K562 (cell line): Measurements from ENCODE around the gene SCFD2. TPM values are rescaled to one million over a fixed set of nuclear protein-coding genes. Genes with fewer than 3 reads are reported as not detected.

Experiments used
- ATAC-seq: fragments of 200-7000 bp; cut with Tn5 transposase; 3 replicates; pipeline ENCODE4 v1.9.1; 2020; ENCODE audit warnings: moderate library complexity
- BruUV-seq: library from RNA; stranded (reverse); fragments of 400-500 nt; replicated peaks from 2 replicates; lab custom pipeline; 2021; lab: Mats Ljungman, UMichigan
- CTCF ChIA-PET: fragments of 300-600 bp; formaldehyde crosslinking; extraction: SDS; loops from one replicate; lab custom pipeline; 2021; ENCODE audit warnings: low intra/inter-chr PET ratio; lab: Yijun Ruan, JAX
- POLR2A ChIA-PET: fragments of 300-600, 350-650 bp; sonication (Branson Sonifier 250); formaldehyde crosslinking; extraction: SDS; loops from one replicate; lab custom pipeline; 2021; ENCODE audit warnings: antibody characterized with exemption, inconsistent platforms; lab: Yijun Ruan, JAX
- DNase-seq, 4 experiments: peaks; one replicate each; pipeline versions ENCODE4 v3.0.0 to v3.0.0-alpha.2; 2011 to 2018; ENCODE audit warnings: low spot score in 3 of 4, mixed read lengths in 3 of 4; ENCODE audit errors: extremely low read depth in 1 of 4
- FAIRE-seq: peaks from 2 replicates; lab custom pipeline; 2011; peaks lifted over from hg19 to GRCh38; lab: Jason Lieb, UNC
- H2AFZ ChIP-seq: 2 replicates; pipeline ENCODE4 v1.6.0; 2011; ENCODE audit warnings: low read depth, low read length, control low read depth, inconsistent platforms
- H3K27ac ChIP-seq: fragments of 200-600 bp; 3 replicates; pipeline ENCODE4 v1.8.0; 2011; ENCODE audit warnings: low read depth, mild to moderate bottlenecking, control low read depth, inconsistent platforms, low read length, moderate library complexity, mixed read lengths; ENCODE audit errors: extremely low read depth
- H3K27me3 ChIP-seq, 2 experiments: fragments of 300-600 bp in 1 of 2; 2 replicates in 1 of 2; 3 replicates in 1 of 2; pipeline versions ENCODE4 v1.6.0 to v1.8.0; 2011; ENCODE audit warnings: inconsistent platforms in 2 of 2, low read length in 2 of 2, mild to moderate bottlenecking in 1 of 2, mixed read lengths in 1 of 2, moderate library complexity in 1 of 2; ENCODE audit not compliant: control insufficient read depth in 2 of 2, insufficient read depth in 2 of 2
- H3K36me3 ChIP-seq: fragments of 300-600 bp; 3 replicates; pipeline ENCODE4 v1.8.0; 2011; ENCODE audit warnings: mild to moderate bottlenecking, low read length, inconsistent platforms; ENCODE audit not compliant: control insufficient read depth, insufficient read depth
- H3K4me1 ChIP-seq, 2 experiments: fragments of 200-600 bp in 1 of 2; replicated peaks in 1 of 2; 2 replicates in 1 of 2; 3 replicates in 1 of 2; pipeline versions ENCODE4 v1.5.1 to v1.8.0; 2011; ENCODE audit warnings: inconsistent platforms in 2 of 2, low read length in 2 of 2, mild to moderate bottlenecking in 1 of 2, mixed read lengths in 1 of 2, moderate library complexity in 1 of 2; ENCODE audit not compliant: control insufficient read depth in 2 of 2, insufficient read depth in 2 of 2
- H3K4me2 ChIP-seq: 2 replicates; pipeline ENCODE4 v1.6.1; 2011; ENCODE audit warnings: low read length, control low read depth, inconsistent platforms, mixed read lengths; ENCODE audit not compliant: insufficient read depth
- H3K4me3 ChIP-seq: fragments of 200-600 bp; sonication (generic), shearing (Covaris generic); 2 replicates; pipeline ENCODE4 v1.5.1; 2016; ENCODE audit warnings: control low read depth, inconsistent platforms
- H3K79me2 ChIP-seq: fragments of 200-600 bp; 3 replicates; pipeline ENCODE4 v1.8.0; 2011; ENCODE audit warnings: low read length, inconsistent platforms; ENCODE audit not compliant: control insufficient read depth, insufficient read depth
- H3K9ac ChIP-seq, 2 experiments: 2 replicates each; pipeline versions ENCODE4 v1.6.0 to v1.6.1; 2011; ENCODE audit warnings: low read depth in 2 of 2, low read length in 2 of 2, control low read depth in 1 of 2, inconsistent platforms in 1 of 2, mild to moderate bottlenecking in 1 of 2, mixed read lengths in 1 of 2; ENCODE audit not compliant: insufficient read depth in 1 of 2
- H3K9me1 ChIP-seq: one replicate; pipeline ENCODE4 v1.6.0; 2011; ENCODE audit warnings: inconsistent platforms, mild to moderate bottlenecking, low read length, moderate library complexity; ENCODE audit not compliant: control insufficient read depth, insufficient read depth
- H3K9me3 ChIP-seq: replicated peaks from 2 replicates; pipeline ENCODE4 v1.5.1; 2011; ENCODE audit warnings: low read depth, low read length, inconsistent platforms; ENCODE audit not compliant: control insufficient read depth, insufficient read depth
- H4K20me1 ChIP-seq: replicated peaks from 2 replicates; pipeline ENCODE4 v1.6.1; 2011; ENCODE audit warnings: low read length, inconsistent platforms, mixed read lengths; ENCODE audit not compliant: control insufficient read depth, insufficient read depth
- AFF1 ChIP-seq, 2 experiments: fragments of 450-650 bp; IDR thresholded peaks; 2 replicates each; pipeline ENCODE4 v1.6.1; 2018; ENCODE audit warnings: mild to moderate bottlenecking in 2 of 2, low read depth in 1 of 2; ENCODE audit not compliant: partially characterized antibody in 2 of 2
- CEBPB ChIP-seq: fragments of 450-650 bp; IDR thresholded peaks from 2 replicates; pipeline ENCODE4 v1.6.1; 2016; ENCODE audit warnings: missing genetic modification characterization, missing compliant biosample characterization
- MAFK ChIP-seq: IDR thresholded peaks from 2 replicates; pipeline ENCODE4 v1.6.1; 2011; ENCODE audit warnings: low read length, improper control_type of control experiment
- SREBF2 ChIP-seq: sonication (generic); formaldehyde crosslinking; IDR thresholded peaks from 2 replicates; pipeline ENCODE4 v1.4.0; 2020; ENCODE audit warnings: mild to moderate bottlenecking, missing genetic modification reagents
- XRCC4 ChIP-seq: IDR thresholded peaks from one replicate; pipeline ENCODE4 v1.6.1; 2011; ENCODE audit not compliant: insufficient read depth, insufficient read length; ENCODE audit errors: extremely low read depth
- WGBS: fragments of 100-300 bp; shearing (Covaris generic); methylation state at CpG from one replicate; pipeline ENCODE4 v1.1.6; 2016; ENCODE audit warnings: low coverage, mixed read lengths; ENCODE audit not compliant: insufficient coverage; ENCODE audit errors: missing lambda C conversion rate; 5-methylcytosine and 5-hydroxymethylcytosine counted together
- in situ Hi-C: fragments of 300-500 bp; cut with MboI; formaldehyde crosslinking; loops from 4 replicates; pipeline ENCODE4 v1.15.0; 2018; ENCODE audit warnings: inconsistent platforms, mixed read lengths
- intact Hi-C: fragments of 100-400 bp; cut with micrococcal nuclease; formaldehyde crosslinking; loops from 2 replicates; pipeline ENCODE4 v1.14.2; 2022
- polyA plus RNA-seq, 8 experiments: library from polyadenylated mRNA; depleted of rRNA in 4 of 8; stranded (reverse) in 5 of 8; unstranded in 3 of 8; fragments of >200 nt; fragmentation: Nextera tagmentation in 2 of 8; fragmentation: Illumina TruSeq in 1 of 8; extraction: Ambion mirVana in 2 of 8; extraction: Trizol in 1 of 8; gene quantifications; 2 replicates each; pipeline versions ENCODE4 v1.2.1 to v1.2.3, GENCODE V29; 2011 to 2014; ENCODE audit warnings: inconsistent platforms in 1 of 8, missing spikeins in 1 of 8
- total RNA-seq, 7 experiments: library from RNA; depleted of rRNA in 6 of 7; stranded (reverse); fragments of >200 nt in 6 of 7; fragmentation: Illumina TruSeq in 2 of 7; extraction: Trizol in 2 of 7; gene quantifications; 2 replicates each; pipeline versions ENCODE4 v1.2.1 to v1.2.3, GENCODE V29; 2011 to 2021; ENCODE audit warnings: low replicate concordance in 1 of 7

Gene SCFD2
- total and polyA plus RNA-seq, 9 of the 15 experiments (the other 6 are each of a cell fraction or from before 2014, with no cell fraction given) = 5.7 to 30.3 (median 22.8) TPM

GRCh38 chr4:53281438-53281837 is 84.4 kb downstream of the SCFD2 start:
- BruUV-seq = no TSS peak
- no peaks in the 10 kb centered on the region for H3K9me1 ChIP-seq
- H3K9ac ChIP-seq = no peak overlapping the region
- no peak for TF ChIP-seq MAFK
- TF ChIP-seq SREBF2 (CRISPR knock-in tag) = no peak
- no peak for TF ChIP-seq AFF1 (IDR thresholded peaks at IDR 0.05; ENCODE audit: low read depth in 1 of 2, partially characterized antibody in 2 of 2)
- TF ChIP-seq XRCC4 = no peak
- TF ChIP-seq CEBPB (tag) = peak; percentile 24; the same call in 1 of the 2 replicates
- in situ Hi-C loops (no loop called here), intact Hi-C loops (no loop called here)
- H3K4me2 ChIP-seq = no peak overlapping the region
- H4K20me1 ChIP-seq = no peaks in the 10 kb centered on the region
- no peak for ATAC-seq
- H3K27me3 ChIP-seq = no peaks in the 10 kb centered on the region
- DNase-seq = no peak
- ChIA-PET CTCF (no interaction called here), POLR2A (no interaction called here)
- no peak overlapping the region for H3K27ac ChIP-seq
- H3K79me2 ChIP-seq = 0 out of 3 replicates have a peak, but pooled peaks cover 3% of the 10 kb centered on the region
- 62% methylated on average over 2 of the region's 2 CpGs for WGBS
- no peaks in the 10 kb centered on the region for H3K36me3 ChIP-seq
- FAIRE-seq = no peak
- H3K9me3 ChIP-seq = no peaks in the 10 kb centered on the region
- no peaks in the 10 kb centered on the region for H3K4me1 ChIP-seq
- no peak overlapping the region for H2AFZ ChIP-seq
- H3K4me3 ChIP-seq = no peak overlapping the region
